Measurements from ENCODE around the gene NPHP1. TPM values are rescaled to one million over a fixed set of nuclear protein-coding genes. Genes with fewer than 3 reads are reported as not detected.

Gene NPHP1
- total RNA-seq, 1 experiment from 2014 or later: 3.1 TPM

DNA sequence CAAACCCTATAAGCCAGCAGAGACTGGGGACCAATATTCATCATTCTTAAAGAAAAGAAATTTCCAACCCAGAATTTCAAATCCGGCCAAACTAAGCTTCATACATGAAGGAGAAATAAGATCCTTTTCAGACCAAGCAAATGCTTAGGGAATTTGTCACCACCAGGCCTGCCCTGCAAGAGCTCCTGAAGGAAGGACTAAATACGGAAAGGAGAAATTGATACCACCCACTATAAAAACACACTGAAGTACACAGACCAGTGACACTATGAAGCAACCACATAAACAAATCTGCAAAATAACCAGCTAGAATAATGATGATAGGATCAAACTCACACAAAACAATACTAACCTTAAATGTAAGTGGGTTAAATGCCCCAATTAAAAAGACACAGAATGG is 22.4 kb downstream of the NPHP1 start:
- BruUV-seq (replicated peaks): no TSS peak
- Mint-ChIP-seq H3K4me3 (ENCODE audit: unreplicated experiment) (no peak overlapping the region), H3K27ac (ENCODE audit: low read depth, unreplicated experiment) (no peak overlapping the region), H3K27me3 (ENCODE audit: insufficient read depth, unreplicated experiment) (no peaks in the 10 kb centered on the region), H3K4me1 (ENCODE audit: insufficient read depth, unreplicated experiment) (no peaks in the 10 kb centered on the region), H3K36me3 (ENCODE audit: insufficient read depth, unreplicated experiment) (no peaks in the 10 kb centered on the region), H3K9me3 (ENCODE audit: unreplicated experiment) (peaks cover 35% of the 10 kb centered on the region)
- POLR2A ChIA-PET: interaction anchor here (0.7 to 1.0 kb wide), 2 partner anchors 9 to 644 kb away, joined by 3 to 4 read pairs; no protein-coding TSS in a partner anchor
- CTCF ChIA-PET: no interaction called here
- DNase-seq (ENCODE audit: unreplicated experiment): no peak
- TF ChIP-seq, protein P1, sequence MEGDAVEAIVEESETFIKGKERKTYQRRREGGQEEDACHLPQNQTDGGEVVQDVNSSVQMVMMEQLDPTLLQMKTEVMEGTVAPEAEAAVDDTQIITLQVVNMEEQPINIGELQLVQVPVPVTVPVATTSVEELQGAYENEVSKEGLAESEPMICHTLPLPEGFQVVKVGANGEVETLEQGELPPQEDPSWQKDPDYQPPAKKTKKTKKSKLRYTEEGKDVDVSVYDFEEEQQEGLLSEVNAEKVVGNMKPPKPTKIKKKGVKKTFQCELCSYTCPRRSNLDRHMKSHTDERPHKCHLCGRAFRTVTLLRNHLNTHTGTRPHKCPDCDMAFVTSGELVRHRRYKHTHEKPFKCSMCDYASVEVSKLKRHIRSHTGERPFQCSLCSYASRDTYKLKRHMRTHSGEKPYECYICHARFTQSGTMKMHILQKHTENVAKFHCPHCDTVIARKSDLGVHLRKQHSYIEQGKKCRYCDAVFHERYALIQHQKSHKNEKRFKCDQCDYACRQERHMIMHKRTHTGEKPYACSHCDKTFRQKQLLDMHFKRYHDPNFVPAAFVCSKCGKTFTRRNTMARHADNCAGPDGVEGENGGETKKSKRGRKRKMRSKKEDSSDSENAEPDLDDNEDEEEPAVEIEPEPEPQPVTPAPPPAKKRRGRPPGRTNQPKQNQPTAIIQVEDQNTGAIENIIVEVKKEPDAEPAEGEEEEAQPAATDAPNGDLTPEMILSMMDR (IDR thresholded peaks at IDR 0.05; ENCODE audit: unreplicated experiment): no peak
- intact Hi-C loops (cut with micrococcal nuclease): no loop called here

DNA sequence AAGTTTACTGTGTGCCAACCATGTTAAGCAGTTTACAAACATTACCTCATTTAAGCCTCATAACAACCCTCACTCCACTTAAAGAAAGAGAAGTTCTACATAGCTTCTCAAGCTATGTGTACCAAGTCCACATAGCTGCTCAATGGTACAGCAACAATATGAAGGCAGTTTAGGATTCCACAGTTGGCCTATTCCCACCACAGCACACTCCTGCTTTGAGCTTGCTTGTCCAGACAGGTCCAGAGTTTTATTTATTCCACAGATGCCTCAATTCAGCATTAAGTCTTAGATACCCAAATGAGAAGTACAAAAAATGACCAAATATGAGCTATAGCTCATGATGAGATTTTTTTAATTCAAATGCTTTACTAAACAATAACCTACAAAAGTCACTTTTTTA is 24.8 kb downstream of the NPHP1 start:
- POLR2A ChIA-PET: interaction anchor here (0.5 to 1.7 kb wide), 2 partner anchors 9 to 33 kb away, joined by 3 to 5 read pairs; no protein-coding TSS in a partner anchor
- Mint-ChIP-seq H3K9me3 (ENCODE audit: unreplicated experiment) (peaks cover 24% of the 10 kb centered on the region), H3K27me3 (ENCODE audit: insufficient read depth, unreplicated experiment) (no peaks in the 10 kb centered on the region), H3K4me3 (ENCODE audit: unreplicated experiment) (no peak overlapping the region), H3K27ac (ENCODE audit: low read depth, unreplicated experiment) (no peak overlapping the region), H3K36me3 (ENCODE audit: insufficient read depth, unreplicated experiment) (no peaks in the 10 kb centered on the region), H3K4me1 (ENCODE audit: insufficient read depth, unreplicated experiment) (no peaks in the 10 kb centered on the region)
- CTCF ChIA-PET: interaction anchor here (0.7 to 2.4 kb wide), 3 partner anchors 9 to 23 kb away, joined by 3 to 9 read pairs (median 3); no protein-coding TSS in a partner anchor
- no TSS peak for BruUV-seq (replicated peaks)
- intact Hi-C loops (cut with micrococcal nuclease): no loop called here
- TF ChIP-seq, protein P1 (IDR thresholded peaks at IDR 0.05; ENCODE audit: unreplicated experiment): no peak
- DNase-seq (ENCODE audit: unreplicated experiment): no peak

DNA sequence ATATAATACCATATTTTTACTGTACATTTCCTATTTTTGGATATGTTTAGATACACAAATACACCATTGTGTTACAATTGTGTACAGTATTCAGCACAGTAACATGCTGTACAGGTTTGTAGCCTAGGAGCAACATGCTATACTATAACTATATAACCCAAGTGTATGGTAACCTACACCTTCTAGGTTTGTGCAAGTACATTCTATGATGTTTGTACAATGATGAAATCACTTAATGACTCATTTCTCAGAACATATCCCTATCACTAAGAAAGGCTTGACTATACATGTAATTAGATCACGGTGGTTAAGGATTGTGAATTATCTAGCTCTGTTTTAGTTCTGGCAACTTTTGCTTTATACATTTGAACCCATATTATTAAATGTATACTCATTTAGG is 31.3 kb downstream of the NPHP1 start:
- Mint-ChIP-seq H3K27ac (ENCODE audit: low read depth, unreplicated experiment) (no peak overlapping the region), H3K36me3 (ENCODE audit: insufficient read depth, unreplicated experiment) (no peaks in the 10 kb centered on the region), H3K27me3 (ENCODE audit: insufficient read depth, unreplicated experiment) (no peaks in the 10 kb centered on the region), H3K9me3 (ENCODE audit: unreplicated experiment) (no peaks in the 10 kb centered on the region), H3K4me3 (ENCODE audit: unreplicated experiment) (no peak overlapping the region), H3K4me1 (ENCODE audit: insufficient read depth, unreplicated experiment) (peaks cover 7% of the 10 kb centered on the region)
- TF ChIP-seq, protein P1 (IDR thresholded peaks at IDR 0.05; ENCODE audit: unreplicated experiment): no peak
- BruUV-seq (replicated peaks): no TSS peak
- DNase-seq (ENCODE audit: unreplicated experiment): peak; percentile 68
- intact Hi-C loops (cut with micrococcal nuclease): no loop called here
- ChIA-PET CTCF (no interaction called here), POLR2A (interaction anchor here (0.7 to 1.9 kb wide), 6 partner anchors 9 to 38 kb away, joined by 3 to 9 read pairs (median 4); partner anchors contain the start of gene MTLN)

DNA sequence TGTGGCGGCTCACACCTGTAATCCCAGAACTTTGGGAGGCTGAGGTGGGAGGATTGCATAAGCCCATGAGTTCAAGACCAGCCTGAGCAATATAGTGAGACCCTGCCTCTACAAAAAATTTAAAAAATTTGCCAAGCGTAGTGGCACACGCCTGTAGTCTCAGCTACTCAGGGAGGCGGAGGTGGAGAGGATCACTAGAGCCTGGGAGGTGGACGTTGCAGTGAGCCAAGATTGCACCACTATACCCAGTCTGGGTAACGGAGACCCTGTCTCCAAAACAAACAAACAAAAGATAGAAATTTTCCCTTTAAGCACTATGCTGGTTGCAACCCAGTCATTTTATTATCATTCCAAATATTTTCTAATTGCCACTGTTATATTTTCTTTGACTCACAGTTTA is 32.3 kb downstream of the NPHP1 start:
- no peak overlapping the region for H3K27ac Mint-ChIP-seq (ENCODE audit: low read depth, unreplicated experiment)
- POLR2A ChIA-PET: interaction anchor here (1.1 kb wide), 1 partner anchor 32 kb away, joined by 3 read pairs; no protein-coding TSS in a partner anchor
- intact Hi-C loops (cut with micrococcal nuclease): no loop called here
- no peak overlapping the region for H3K4me3 Mint-ChIP-seq (ENCODE audit: unreplicated experiment)
- no peaks in the 10 kb centered on the region for H3K27me3 Mint-ChIP-seq (ENCODE audit: insufficient read depth, unreplicated experiment)
- peaks cover 7% of the 10 kb centered on the region for H3K4me1 Mint-ChIP-seq (ENCODE audit: insufficient read depth, unreplicated experiment)
- DNase-seq (ENCODE audit: unreplicated experiment): no peak
- H3K9me3 Mint-ChIP-seq (ENCODE audit: unreplicated experiment): no peaks in the 10 kb centered on the region
- CTCF ChIA-PET: interaction anchor here (2.9 kb wide), 1 partner anchor 15 kb away, joined by 12 read pairs; no protein-coding TSS in a partner anchor
- no peaks in the 10 kb centered on the region for H3K36me3 Mint-ChIP-seq (ENCODE audit: insufficient read depth, unreplicated experiment)
- TF ChIP-seq, protein P1 (IDR thresholded peaks at IDR 0.05; ENCODE audit: unreplicated experiment): no peak
- no TSS peak for BruUV-seq (replicated peaks)

Measured in MCF 10A (cell line).